Stimulated activated CD8-positive, alpha-beta memory T cell treated with anti-CD3 and anti-CD28 coated beads, Interleukin-15, amount 100 ng/mL, for 4 hours (primary cell): ENCODE measurements around the gene CD69.

Experiments used
- DNase-seq, 2 donors: peaks; one replicate each; pipeline ENCODE4 v3.0.0-alpha.2; 2020; ENCODE audit warnings: low read depth in 2 of 2

The CD69 gene

DNA sequence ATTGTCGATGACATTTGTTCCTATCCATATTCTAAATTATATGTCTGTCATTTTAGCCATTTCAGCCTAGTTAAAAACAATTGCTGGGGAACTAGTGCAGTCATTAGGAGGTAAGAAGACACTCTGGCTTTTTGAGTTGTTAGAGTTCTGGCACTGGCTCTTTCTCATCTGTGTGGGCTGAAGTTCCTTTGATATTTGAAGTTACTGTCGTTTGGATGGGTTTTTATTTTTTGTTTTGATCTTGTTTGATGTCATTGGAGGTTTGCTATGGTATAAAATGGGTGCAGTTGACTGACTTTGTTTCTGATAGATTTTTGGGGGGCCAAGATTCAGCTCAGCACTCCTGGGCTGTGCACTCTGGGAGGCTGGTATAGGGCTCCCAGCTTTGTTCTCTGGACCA is 20.7 kb upstream of the CD69 start:
- no peak for DNase-seq

DNA sequence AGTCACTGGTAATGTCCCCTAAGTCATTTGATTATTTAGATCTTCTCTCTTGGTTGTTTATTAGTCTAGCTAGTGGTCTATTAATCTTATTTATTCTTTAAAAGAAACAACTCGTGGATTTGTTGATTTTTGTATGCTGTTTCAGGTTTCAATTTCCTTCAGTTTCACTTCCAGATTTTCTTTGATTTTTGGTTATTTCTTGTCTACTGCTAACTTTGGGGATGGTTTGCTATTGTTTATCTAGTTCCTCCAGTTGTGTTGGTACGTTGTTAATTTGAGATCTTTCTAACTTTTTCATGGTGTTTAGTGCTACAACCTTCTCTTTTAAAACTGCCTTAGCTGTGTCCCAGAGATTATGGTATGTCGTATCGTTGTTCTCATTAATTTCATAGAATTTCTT is 18.5 kb upstream of the CD69 start:
- no peak for DNase-seq

DNA sequence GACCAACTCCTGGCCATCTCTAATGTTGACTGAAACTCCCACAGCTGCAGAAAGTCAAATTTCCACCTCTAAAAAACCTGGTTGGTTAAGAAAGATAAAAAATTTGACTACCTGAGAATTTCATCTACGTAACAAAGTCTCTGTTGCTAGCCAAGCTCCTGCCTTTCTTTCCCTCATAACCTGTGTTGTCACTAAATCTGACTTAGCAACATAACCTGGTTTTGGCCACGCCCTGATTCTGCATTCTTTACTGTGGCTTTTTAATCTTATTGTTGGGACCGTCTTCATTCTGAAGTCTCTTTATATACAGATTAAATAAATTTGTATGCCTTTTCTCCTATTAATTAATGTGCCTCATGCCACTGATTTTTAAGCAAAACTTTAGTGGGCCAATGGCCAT is 16.1 kb upstream of the CD69 start:
- DNase-seq = no peak

DNA sequence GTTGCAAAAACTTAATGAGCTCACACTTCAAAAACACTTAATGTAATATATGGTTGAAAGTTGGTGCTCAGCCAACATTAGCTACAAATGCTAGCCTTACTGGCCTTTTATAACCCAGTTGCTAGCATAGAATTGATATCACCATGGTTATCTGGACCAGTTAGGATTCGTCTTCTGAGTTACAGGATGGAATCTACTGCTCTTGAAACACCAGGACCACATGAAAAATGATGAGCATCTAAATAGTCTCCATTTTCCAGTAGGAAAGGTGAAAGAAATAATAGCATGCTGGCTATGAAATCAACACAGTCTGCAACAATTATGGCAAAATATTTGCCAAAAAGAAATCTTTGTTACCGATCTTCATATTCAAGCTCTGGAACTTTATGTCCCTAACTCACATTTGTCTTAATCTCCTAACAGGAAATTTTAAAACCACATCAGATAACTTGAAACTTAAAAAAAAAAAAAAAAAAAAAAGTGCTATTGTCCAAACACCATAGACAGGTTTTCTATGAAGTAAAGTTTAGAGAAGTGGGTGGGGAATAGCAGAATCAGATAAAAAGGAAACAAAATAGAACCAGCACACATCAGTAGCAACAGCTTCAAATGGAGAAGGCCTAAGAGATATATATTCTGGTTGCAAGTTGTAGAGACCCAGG is 12.6 kb upstream of the CD69 start:
- no peak for DNase-seq

DNA sequence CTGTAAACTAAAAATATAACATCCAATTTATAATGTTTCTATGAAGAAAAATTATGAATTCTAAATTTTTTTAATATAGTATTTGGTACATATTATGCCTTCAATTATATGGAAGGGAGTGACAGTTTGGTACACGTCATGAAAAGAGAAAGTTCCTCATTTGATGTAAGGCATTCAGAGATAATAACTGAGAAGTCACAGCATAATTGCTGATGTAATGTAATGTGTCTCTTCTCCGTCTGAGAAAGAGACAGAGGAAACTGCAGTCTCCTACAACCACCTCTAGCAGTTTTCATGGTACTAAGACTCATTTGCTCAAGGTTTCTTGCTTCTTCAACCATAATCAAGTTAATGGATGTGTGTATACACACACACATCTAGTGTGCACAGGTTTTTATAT is 2.3 kb upstream of the CD69 start:
- no peak for DNase-seq

DNA sequence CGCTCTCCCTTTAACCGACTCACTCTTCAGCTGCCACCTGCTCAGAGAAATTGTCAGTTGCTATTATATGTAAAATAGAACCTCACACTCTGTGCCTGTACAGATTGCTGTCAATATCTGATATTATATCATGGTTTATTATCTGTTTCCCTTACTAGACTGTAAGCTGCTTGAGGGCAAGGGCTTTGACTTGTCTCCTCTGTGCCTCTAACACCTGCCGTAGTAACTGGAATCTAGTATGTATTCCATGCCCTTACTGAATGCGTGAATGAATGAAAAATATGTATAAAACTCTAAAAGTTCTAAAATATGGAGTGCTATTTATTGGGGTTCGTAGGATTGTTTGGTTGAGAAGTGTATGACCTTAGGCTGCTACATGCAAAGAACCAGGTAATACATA is 1.7 kb upstream of the CD69 start:
- DNase-seq = no peak

DNA sequence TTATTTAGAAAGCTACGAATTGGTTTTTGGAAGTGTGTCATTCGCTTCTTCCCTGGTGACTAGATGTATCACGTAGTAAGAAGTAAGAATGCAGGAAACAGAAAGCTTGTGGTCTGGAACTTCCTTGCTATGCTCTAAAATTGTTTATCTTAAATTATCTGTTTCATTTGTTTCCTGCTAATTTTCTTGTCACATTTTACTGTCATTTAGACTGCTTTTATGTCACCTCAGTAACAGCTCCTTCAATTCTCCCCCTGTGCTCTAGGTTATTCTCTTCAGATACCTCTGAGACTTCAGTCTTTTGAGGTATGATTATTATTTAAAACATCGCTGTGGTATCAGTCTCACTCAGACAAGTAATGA is 699 bp upstream of the CD69 start:
- no peak for DNase-seq

DNA sequence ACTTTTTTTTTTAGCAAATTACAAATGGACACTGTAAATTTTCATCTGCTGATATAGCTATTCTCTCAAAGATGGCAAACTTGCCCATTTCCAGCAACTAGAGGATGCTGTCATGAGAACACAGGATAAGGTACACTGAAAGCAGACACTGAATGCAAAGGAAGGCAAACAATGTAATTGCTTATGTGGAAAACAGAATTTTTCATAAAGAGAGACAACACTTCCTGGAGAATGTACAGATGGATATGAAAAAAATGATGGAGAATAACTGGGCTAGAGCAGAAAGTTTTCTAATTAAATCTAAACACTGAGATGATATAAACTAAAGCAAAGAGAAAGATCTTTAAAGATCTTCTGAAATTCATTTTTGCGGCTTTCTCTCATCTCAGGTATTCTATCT is 581 bp downstream of the CD69 start:
- no peak for DNase-seq

DNA sequence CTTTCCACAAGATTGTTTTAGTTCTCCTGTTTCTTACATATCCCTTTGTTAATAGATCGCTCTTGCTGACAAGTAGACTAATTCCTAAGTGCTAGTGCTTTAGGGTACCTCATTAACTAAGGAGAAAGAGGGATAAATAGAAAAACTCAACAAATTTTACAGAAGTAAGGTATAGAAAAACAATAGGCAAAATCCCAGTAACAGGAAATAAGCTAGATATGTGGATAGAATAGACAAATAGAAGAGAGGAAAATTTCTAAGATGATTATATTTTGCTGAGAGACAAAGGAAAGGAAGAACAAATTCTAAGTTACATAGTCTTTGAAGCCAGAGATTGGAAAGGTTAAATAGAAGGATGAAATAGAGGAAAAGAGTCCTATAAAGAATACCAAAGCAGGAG is 1.0 kb downstream of the CD69 start:
- DNase-seq = no peak

DNA sequence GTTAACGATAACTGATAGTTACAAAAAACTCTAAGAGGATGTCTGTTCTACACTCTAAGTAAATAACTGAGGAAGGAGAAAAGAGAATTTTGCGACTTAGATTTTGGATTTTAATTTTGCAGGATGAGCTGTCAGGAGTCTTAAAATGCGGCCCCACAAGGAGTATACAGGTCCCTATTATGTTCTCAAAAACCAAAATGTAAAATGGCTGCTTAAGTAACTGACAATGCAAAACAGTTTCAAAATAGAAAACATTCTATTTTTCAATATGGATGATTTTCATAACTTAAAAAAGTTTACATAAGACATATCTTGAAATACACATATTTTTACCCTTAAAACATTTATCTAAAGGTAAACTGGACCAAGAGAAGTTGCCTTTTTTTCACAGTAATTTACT is 2.6 kb downstream of the CD69 start:
- DNase-seq = no peak

DNA sequence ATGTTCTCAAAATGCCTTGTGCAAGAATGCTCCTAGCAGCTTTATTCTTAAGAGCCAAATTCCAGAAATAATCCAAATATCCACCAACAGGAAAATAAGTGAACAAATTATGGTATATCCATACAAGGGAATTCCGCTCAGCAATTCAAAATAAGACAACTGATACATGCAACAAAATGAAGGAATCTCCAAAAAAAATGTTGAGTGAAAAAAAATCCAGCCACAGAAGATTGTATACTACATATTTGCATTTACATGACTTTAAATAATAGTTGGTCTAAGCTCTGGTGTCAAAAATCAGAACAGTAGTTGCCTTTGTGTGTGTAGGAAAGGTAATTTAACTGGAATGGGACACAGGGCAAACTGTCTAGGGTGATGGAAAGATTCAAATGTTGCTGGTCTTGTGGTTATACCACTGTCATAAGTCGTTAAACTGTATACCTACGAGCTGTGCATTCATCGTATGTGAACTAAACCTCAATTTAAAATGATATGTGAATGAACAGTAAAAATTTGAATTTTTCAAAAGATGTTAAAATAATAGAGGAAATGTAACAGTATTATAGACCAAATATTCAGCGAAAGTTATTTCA is 3.2 kb downstream of the CD69 start:
- DNase-seq = no peak

DNA sequence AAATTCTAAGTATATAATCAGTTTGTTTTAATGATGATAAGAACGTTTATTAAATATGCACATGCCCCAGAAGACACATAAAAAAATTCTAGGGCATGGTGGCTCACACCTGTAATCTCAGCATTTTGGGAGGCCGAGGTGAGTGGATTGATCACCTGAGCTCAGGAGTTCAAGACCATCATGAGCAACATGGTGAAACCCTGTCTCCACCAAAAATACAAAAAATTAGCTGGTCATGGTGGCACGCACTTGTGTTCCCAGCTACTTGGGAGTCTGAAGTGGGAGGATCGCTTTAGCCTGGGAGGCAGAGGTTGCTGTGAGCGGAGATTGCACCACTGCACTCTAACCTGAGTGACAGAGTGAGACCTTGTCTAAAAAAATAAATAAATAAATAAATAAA is 4.0 kb downstream of the CD69 start:
- no peak for DNase-seq

DNA sequence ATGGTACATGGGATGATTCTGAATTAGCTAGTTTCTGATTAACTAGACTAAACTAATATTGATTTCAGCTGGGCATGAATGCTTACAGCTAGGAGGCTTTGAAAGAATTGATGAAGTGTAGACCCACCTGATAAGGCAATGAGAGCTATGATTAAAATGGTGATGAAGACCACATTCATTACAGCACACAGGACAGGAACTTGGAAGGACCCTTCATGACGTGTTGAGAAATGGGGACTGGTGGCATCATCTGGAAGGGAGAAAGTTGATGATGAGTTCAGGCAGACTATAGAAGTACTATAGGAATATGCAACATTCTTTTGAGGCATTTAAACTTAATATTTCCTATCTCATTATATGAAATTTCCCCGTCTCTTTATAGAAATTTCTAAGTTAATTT is 4.5 kb downstream of the CD69 start:
- DNase-seq = no peak

DNA sequence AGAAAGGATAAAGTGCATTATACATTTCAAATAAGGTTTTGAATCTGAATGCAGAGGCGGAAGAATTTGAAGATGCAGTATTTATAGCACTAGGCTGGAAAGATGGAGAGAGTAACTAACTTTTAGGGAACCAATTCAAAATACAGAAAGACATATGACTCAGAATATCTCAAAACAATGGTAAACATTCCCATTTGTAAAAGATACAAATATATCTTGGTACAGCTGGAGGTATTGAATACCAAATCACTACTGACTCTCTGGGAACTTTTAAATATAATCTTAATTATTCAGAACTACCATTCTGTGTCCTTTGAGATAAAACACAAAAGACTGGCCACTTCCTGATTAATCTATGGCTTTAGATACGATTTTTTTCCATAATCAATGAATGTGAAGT is 5.1 kb downstream of the CD69 start:
- DNase-seq = no peak

DNA sequence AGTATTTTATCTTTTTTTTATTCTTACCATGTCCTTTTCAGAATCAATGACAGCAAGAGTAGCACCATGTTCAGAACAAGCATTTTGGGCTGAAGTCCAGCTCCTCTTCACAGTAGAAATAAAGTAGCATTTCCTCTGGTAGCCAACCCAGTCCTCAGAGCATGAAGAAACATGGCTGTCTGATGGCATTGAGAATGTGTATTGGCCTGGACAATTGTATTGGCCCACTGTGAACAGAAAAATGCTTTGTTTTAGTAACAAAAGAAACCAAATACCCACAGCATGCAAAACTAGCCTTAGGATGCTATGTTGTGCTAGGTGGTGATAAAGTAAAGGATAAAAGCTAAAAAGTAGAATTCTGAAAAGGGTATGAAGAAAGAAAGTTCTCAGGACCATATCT is 5.7 kb downstream of the CD69 start:
- no peak for DNase-seq

DNA sequence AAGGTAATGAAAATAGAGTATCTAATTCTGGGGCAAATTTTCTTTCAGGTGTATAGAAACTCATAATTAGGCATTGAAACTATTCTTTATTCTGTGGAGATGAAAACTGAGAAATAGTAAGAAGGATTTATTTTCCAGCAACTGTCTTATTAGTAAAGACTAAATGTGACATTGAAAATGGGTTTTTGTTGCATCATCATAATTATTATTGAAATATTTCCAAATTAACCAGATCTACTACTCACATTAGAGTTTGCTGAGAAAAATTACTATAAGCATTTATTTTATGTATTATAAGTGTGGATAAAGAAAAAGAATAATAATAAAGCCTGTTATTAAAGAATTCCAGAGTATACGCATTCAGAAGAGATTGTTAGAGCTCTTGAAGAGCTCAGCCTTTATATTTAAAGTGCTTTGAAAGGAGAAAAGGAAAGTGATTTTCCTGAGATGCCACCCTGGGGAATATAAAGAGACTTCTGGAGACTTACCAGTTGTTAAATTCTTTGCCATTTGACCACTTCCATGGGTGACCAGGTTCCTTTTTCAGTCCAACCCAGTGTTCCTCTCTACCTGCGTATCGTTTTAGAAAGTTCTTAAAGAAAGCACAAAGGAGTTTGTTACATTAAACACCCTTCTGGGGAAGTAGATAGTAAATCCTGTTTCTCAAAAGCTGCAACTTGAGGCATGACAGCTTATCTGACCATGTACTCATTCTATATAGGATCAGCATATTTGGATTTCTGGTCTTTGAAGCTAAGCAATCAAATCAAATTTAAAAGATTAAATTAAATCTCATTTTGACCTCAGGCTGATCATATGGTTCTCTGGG is 6.4 kb downstream of the CD69 start:
- DNase-seq = no peak

DNA sequence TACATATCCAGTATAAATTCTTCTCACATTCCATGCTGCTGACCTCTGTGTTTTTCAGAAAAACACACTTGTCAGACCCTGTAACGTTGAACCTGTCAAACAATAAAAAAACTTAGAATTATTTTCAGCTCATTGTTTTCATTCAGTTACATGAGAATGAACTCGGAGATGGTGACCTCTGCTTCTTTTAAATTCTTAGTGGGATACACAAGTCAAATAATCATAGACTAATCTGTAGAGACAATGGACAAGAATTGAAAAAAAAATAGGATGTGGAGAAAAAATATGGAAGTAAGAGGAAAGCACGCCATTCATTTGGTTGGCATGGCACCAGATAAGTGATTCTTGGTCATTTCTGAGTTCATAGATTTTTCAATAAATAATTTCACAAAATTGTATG is 7.2 kb downstream of the CD69 start:
- no peak for DNase-seq

DNA sequence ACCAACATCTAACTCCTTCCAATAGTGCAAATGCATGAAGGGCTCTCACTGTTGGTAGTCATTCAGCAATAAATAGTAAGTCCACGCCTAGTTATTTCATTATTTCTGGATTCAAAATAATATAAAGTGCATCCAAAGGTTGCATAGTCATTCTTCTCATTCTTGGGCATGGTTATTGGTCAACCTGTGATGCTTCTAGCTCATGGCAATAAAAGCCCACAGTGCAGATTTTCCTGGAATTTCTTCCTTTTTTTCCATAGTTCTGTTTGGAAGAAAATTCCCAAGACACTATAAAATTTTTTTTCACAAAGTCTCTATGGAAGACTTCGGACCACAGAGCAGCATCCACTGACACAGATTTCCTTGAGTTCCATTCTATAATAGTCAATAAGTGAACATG is 7.6 kb downstream of the CD69 start:
- no peak for DNase-seq

DNA sequence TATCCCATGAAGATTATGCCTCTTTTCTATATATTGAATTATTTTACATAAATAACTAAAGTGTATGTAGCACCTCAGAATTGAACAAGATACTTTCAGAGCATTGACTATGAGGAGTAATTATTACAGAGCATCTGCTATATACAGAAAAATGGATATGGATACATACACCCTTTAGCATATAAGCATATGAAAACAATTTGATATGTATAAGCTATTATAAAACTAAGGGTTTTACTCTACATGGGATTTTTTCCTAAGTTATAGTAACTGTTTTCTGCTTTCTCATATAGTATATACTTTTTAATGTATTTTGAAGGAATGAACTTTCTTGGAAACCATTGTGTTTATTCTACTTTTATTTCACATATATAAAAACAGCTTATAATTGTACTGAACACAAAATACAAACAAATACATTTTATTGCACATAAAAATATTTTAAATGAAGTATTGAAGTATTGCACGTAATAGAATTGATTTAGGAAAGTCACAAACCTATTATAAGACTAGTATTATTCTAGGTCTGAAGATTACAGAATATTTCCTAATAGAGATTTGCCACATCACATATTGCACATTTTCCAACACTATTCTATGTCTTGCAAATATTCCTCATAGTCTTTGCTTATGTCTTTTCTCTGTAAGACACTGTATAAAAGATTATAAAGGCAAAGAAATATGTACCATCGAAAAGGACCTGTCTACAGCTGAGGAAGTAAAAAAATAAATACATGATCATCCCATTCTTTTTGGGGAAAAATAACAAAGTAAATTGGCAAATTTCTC is 8.4 kb downstream of the CD69 start:
- DNase-seq = no peak

DNA sequence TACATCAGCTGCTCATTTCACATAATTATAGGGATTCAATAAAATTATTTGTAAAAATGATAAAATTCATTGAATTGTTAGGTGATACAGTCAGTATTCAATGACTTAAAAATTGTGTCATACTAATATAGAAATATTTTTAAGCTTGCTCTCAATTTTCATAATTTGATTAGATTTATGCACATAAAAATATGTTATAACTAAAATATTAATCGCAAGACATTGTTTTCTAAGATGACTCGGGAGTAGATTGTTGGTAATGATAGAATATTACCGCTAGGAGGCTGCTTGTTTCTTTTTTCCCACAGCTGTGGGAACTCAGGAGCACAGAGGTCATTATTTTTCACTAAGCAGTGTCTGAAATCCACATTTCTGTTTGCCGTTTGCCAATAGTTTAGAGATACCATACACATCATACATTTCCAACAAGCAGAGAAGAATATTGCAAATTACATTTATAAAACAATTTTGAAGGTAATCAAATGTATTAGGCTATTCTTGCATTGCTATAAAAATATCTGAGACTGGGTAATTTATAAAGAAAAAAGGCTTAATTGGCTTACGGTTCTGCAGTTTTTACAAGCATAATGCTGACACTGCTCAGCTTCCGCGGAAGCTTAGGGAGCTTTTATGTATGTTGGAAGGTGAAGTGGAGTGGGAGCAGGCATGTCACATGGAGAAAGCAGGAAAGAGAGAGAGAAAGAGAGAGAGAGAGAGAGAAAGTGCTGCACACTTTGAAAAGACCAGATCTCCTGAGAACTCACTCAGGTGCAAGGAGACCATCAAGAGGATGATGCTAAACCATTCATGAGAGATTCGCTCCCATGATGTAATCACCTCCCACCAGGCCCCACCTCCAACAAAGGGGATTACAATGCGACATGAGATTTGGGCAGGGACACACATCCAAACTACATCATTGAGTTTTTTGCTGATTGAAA is 9.2 kb downstream of the CD69 start:
- DNase-seq = peak in 1 of 2 donors; percentile 55
